NCI-H2081 treated with DMSO at 0.1 percent for 48 hours (cell line): ENCODE results near the gene DNASE2.

Experiments
- DNase-seq: peaks from one replicate; lab custom pipeline; 2025; lab: John Stamatoyannopoulos, UW

Gene DNASE2

GRCh38 chr19:12886651-12886968 is 5.4 kb upstream of the DNASE2 start:
- no peak for DNase-seq

- DNase-seq, result no peak
These were observed 4.8 kb upstream of the DNASE2 start for GRCh38 chr19:12885749-12886650.

- peak; percentile 62 for DNase-seq
These were observed 3.9 kb upstream of the DNASE2 start for GRCh38 chr19:12884926-12885748.

GRCh38 chr19:12884627-12884925 is 3.3 kb upstream of the DNASE2 start:
- DNase-seq, result no peak

GRCh38 chr19:12884202-12884601 is 3.0 kb upstream of the DNASE2 start:
- no peak for DNase-seq

- no peak for DNase-seq
These were observed 1.3 kb upstream of the DNASE2 start for GRCh38 chr19:12882589-12882988.

- DNase-seq, result no peak
These were observed 588 bp downstream of the DNASE2 start for GRCh38 chr19:12880551-12881171.

GRCh38 chr19:12875086-12875485 is 6.2 kb downstream of the DNASE2 start:
- no peak for DNase-seq

- no peak for DNase-seq
These were observed 7.1 kb downstream of the DNASE2 start for GRCh38 chr19:12873891-12874745.

GRCh38 chr19:12872941-12873890 is 8.0 kb downstream of the DNASE2 start:
- no peak for DNase-seq

- no peak for DNase-seq
These were observed 9.0 kb downstream of the DNASE2 start for GRCh38 chr19:12872255-12872654.

GRCh38 chr19:12871681-12872080 is 9.6 kb downstream of the DNASE2 start:
- no peak for DNase-seq

- DNase-seq, result no peak
These were observed 12.6 kb downstream of the DNASE2 start for GRCh38 chr19:12868540-12869112.

- DNase-seq, result no peak
These were observed 13.8 kb downstream of the DNASE2 start for GRCh38 chr19:12867120-12868099.

GRCh38 chr19:12866416-12867119 is 14.7 kb downstream of the DNASE2 start:
- DNase-seq, result no peak

GRCh38 chr19:12865746-12866415 is 15.4 kb downstream of the DNASE2 start:
- no peak for DNase-seq

- no peak for DNase-seq
These were observed 16.2 kb downstream of the DNASE2 start for GRCh38 chr19:12864721-12865715.
